Motor neuron (in vitro differentiated cells): ENCODE results near the gene ZNF486. TPM values are rescaled to one million over a fixed set of nuclear protein-coding genes. Genes with fewer than 3 reads are reported as not detected.
"Not testable (repeated sequence)": the region's sequence is repeated elsewhere in the genome, so short reads cannot be mapped to it uniquely, and the experiment has no call there.

Experiments
- ATAC-seq, 8 experiments: fragments of 200-7000 bp; cut with Tn5 transposase; replicated peaks in 6 of 8; 2 replicates each; pipeline ENCODE4 v1.8.0; 2021; ENCODE audit warnings: mild to moderate bottlenecking in 8 of 8, moderate library complexity in 8 of 8
- H3K27ac ChIP-seq, 2 donors: fragments of 250-450 bp; sonication (Bioruptor Pico); 2 replicates each; pipeline ENCODE4 v1.9.0; 2021; ENCODE audit warnings: antibody characterized with exemption in 2 of 2, mild to moderate bottlenecking in 2 of 2, moderate library complexity in 1 of 2
- H3K4me1 ChIP-seq, 2 donors: fragments of 250-450 bp; sonication (Bioruptor Pico); replicated peaks in 1 of 2; 2 replicates each; pipeline ENCODE4 v1.6.1; 2021; ENCODE audit warnings: antibody characterized with exemption in 2 of 2, mild to moderate bottlenecking in 2 of 2, moderate library complexity in 1 of 2
- H3K4me3 ChIP-seq, 5 donors: fragments of 250-450 bp; sonication (Bioruptor Pico); 2 replicates each; pipeline ENCODE4 v1.9.0; 2021; ENCODE audit warnings: antibody characterized with exemption in 5 of 5, mild to moderate bottlenecking in 5 of 5, moderate library complexity in 4 of 5
- WGBS, 10 experiments: fragments of 450-650 bp; shearing (Covaris generic); methylation state at CpG; one replicate each; pipeline ENCODE4 v1.0.0; 2022; 5-methylcytosine and 5-hydroxymethylcytosine counted together
- in situ Hi-C, 9 experiments: fragments of 400-800 bp; cut with MboI; loops; one replicate each; pipeline ENCODE4 v1.15.0; 2021; ENCODE audit warnings: low sequenced_read_pairs in 9 of 9, low pct_unique_long_range_greater_than_20kb in 2 of 9; ENCODE audit not compliant: unreplicated experiment in 9 of 9
- total RNA-seq, 8 experiments: library from RNA; unstranded; fragments of 300-600 nt; gene quantifications; 2 replicates each; pipeline versions ENCODE4 v1.2.3 to v1.2.4, GENCODE V29; 2022

ZNF486 gene
- total RNA-seq, 8 experiments from 2014 or later: 0.17 to 7.7 (median 3.0) TPM

DNA sequence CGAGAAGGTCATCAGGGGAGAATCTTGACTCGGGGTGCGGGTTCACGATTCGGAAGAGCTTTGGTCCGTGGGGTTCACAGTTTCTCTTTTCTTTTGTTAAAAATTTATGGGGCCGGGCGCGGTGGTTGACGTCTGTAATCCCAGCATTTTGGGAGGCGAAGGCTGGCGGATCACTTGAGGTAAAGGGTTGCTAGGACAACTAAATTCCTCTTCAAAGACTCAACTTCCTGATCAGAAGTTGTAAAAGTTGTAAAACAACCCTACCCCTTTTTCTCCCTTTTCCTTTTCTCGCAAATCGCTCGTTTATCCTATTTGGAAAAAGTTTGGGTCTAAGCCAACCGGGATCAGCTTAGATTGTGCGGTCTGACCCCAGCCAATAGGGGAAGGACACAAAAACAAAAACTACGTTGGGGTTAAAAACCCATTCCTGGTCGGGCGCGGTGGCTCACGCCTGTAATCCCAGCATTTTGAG, 673 bp downstream of the ZNF486 start:
- in situ Hi-C loops: no loop called here
- Histone ChIP-seq H3K4me1 (peaks cover 0 to 5% of the 10 kb centered on the region in 2 donors), H3K4me3 (peak overlapping the region; percentile 42 to 92 (median 66)), H3K27ac (peak overlapping the region in 1 of 2 donors; percentile 79)
- peak in 1 of 8 experiments; percentile 10 for ATAC-seq
- 5 to 17% (median 10%) methylated on average over 2 to 18 of the region's 22 CpGs; no CpG with 5 or more reads in 1 of the 10 experiments for WGBS, 10 experiments

DNA sequence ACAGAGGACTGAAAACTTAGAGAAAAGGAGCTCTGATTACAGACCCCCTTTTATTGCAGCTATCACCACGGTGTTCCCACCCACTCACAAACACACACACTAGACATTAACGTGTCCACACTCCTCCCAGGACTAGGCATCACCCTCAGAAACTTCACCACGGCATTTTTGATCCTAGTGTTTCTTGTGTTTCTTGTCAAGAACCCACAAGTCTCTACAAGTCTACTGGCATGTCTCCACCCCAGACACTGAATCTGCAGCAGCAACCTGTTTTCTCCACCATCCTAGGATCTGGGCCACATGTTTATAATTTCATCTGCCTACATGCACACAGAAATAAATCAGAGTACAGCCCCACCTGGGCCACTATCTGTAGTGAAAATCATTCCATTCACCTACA, 4.3 kb downstream of the ZNF486 start:
- in situ Hi-C loops: no loop called here
- H3K4me3 ChIP-seq: no peak overlapping the region
- H3K27ac ChIP-seq: no peak overlapping the region
- WGBS, 10 experiments: 0 to 100% (median 90%) methylated on average over 1 to 3 of the region's 3 CpGs; no CpG with 5 or more reads in 3 of the 10 experiments
- ATAC-seq: no peak
- H3K4me1 ChIP-seq: peaks cover 0 to 5% of the 10 kb centered on the region in 2 donors

DNA sequence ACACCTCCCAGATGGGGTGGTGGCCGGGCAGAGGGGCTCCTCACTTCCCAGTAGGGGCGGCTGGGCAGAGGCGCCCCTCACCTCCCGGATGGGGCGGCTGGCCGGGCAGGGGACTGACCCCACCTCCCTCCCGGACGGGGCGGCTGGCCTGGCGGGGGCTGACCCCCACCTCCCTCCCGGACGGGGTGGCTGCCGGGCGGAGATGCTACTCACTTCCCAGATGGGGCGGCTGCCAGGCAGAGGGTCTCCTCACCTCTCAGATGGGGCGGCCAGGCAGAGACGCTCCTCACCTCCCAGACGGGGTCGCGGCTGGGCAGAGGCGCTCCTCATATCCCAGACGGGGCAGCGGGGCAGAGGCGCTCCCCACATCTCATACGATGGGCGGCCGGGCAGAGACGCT, 8.8 kb downstream of the ZNF486 start:
- in situ Hi-C loops, H3K27ac ChIP-seq, ATAC-seq, H3K4me1 ChIP-seq, H3K4me3 ChIP-seq: not testable (repeated sequence)
- WGBS, 10 experiments: no CpG with 5 or more reads among the region's 28 CpGs

DNA sequence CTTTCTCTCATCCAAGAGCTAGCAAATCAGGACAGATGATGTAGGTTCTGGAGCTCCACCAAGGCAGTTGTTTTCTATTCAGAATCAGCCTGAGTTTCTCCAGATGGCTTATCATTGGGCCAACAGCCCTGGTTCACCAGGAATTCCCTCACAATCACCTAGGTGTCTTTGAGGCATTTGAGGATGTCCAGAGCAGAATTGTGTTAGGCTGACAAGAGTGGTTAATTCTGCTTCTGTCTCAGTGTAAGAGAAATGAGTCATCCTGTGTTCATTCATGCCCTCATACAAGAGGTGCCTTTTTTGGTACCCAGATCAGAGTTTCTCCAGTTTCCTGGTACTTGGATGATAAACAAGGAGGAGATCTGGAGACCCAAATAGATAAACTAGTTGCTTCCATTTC, 12.9 kb downstream of the ZNF486 start:
- H3K27ac ChIP-seq, ATAC-seq, in situ Hi-C loops, H3K4me1 ChIP-seq, H3K4me3 ChIP-seq: not testable (repeated sequence)

DNA sequence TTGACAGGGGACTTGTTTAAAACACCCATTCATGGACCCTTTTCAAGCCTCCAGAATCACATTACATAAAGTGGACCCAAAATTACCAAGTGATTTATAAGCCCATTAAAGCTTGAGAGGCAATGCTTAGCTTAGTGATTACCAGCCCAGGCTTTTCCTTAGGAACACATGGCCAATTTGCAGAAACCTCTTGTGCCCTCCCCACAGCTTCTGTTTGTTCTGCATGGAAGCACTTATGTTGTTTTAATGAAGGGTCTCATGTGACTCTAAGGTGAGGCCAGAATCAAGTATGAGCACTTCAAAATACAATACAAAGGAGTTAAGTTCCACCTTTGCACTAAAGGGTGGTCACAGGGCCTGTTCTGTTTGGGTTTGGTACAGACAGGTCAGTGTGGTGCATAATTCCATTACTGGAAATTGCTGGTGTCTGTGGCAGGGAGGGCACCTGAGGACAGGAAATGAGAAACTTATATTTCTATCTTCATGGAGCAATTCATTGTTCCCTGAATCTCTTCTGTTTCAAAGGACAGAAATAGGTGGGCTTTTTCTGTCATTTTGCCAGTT, 15.3 kb downstream of the ZNF486 start:
- no peak overlapping the region for H3K27ac ChIP-seq
- in situ Hi-C loops: no loop called here

DNA sequence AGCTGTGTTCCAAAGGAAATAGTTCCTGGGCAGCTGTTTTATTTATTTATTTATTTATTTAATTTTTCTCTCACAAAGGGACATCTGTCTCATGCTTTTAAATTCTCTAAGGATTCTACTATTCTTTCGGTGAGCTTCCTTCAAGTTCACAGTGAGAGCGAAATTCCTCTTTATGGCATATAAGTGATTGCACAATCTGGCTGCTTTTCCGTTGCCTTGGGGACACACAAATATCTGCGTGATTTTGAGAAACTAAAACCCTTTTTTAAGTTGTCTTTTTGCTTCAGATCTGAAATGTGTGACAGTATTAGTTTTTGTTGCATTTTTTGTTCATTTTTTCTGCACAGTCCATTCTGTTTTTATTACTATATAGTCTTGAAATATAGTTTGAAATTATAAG, 19.2 kb downstream of the ZNF486 start:
- H3K4me1 ChIP-seq: no peaks in the 10 kb centered on the region
- in situ Hi-C loops: no loop called here
- ATAC-seq: no peak
- H3K27ac ChIP-seq: no peak overlapping the region
- no peak overlapping the region for H3K4me3 ChIP-seq
- WGBS, 10 experiments: 26 to 100% (median 86%) methylated on average over 1 to 4 of the region's 4 CpGs

More for the DNA sequence above, 15.3 kb downstream of the ZNF486 start:
- no peak overlapping the region for H3K4me3 ChIP-seq
- H3K4me1 ChIP-seq: no peaks in the 10 kb centered on the region
- no peak for ATAC-seq

DNA sequence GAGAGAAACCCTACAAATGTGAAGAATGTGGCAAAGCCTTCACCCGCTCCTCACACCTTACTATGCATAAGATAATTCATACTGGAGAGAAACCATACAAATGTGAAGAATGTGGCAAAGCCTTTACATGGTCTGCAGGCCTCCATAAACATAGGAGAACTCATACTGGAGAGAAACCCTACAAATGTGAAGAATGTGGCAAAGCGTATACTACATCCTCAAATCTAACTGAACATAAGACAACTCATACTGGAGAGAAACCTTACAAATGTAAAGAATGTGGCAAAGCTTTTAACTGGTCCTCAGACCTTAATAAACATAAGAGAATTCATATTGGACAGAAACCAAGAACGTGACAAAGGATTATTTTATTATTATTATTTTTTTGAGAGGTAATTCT, 30.7 kb downstream of the ZNF486 start:
- H3K4me3 ChIP-seq: no peak overlapping the region
- no peaks in the 10 kb centered on the region for H3K4me1 ChIP-seq
- no peak overlapping the region for H3K27ac ChIP-seq
- ATAC-seq: no peak
- WGBS, 10 experiments: 67 to 100% (median 100%) methylated on average over 1 to 3 of the region's 3 CpGs
- in situ Hi-C loops: no loop called here

- ATAC-seq: no peak
- 8 to 80% (median 72%) methylated on average over 1 to 2 of the region's 2 CpGs; no CpG with 5 or more reads in 5 of the 10 experiments for WGBS, 10 experiments
- in situ Hi-C loops: no loop called here
Observed at GRCh38 chr19:20209051-20209450, 42.0 kb downstream of the ZNF486 start.

GRCh38 chr19:20214366-20214765, 47.4 kb downstream of the ZNF486 start:
- ATAC-seq, H3K27ac ChIP-seq, H3K4me1 ChIP-seq, H3K4me3 ChIP-seq, in situ Hi-C loops: not testable (repeated sequence)
- no CpG with 5 or more reads among the region's 26 CpGs for WGBS, 10 experiments

More at GRCh38 chr19:20209051-20209450, 42.0 kb downstream of the ZNF486 start:
- no peak overlapping the region for H3K27ac ChIP-seq
- no peaks in the 10 kb centered on the region for H3K4me1 ChIP-seq
- H3K4me3 ChIP-seq: no peak overlapping the region

DNA sequence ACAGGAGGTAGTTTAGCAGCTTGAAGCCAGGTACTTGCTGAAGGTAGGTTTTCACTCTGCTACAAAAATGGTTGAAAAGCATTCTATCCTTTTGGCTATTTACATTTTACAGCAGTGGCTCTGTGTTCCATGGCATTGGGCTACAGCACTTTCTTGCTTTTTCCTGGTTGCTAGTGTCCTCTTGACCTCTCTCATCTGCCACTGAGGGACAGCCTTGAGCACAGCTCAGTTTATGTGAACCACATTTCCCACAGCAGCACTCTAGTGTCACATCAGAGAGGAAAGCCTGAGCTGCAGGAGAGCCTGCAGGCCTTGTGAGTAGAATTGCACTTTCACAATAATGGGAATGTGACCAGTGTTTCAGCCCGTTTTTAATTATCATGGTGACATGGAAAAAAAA, 54.6 kb downstream of the ZNF486 start:
- H3K4me1 ChIP-seq, ATAC-seq, in situ Hi-C loops, H3K27ac ChIP-seq, H3K4me3 ChIP-seq: not testable (repeated sequence)
- WGBS, 10 experiments: 0 to 80% (median 14%) methylated on average over 1 of the region's 1 CpG; no CpG with 5 or more reads in 3 of the 10 experiments

DNA sequence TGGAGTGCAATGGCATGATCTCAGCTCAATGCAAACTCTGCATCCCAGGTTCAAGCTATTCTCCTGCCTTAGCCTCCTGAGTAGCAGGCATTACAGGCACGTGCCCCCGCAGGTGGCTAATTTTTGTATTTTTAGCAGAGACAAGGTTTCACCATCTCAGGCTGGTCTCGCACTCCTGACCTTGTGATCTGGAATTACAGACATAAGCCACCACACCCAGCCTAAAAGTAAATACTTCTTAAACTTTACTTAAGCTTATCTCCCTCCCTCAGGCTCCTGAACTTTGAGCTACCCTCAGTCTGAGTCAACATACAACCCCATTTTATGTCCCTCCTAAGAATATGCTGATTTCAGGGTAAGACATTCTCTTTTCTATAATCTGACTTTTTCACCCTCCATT, 66.1 kb downstream of the ZNF486 start:
- peak in 1 of 8 experiments; percentile 31 for ATAC-seq
- in situ Hi-C loops: no loop called here
- Histone ChIP-seq H3K27ac (no peak overlapping the region), H3K4me3 (no peak overlapping the region), H3K4me1 (no peaks in the 10 kb centered on the region)
- WGBS, 10 experiments: 70 to 100% (median 92%) methylated on average over 1 to 3 of the region's 3 CpGs; no CpG with 5 or more reads in 4 of the 10 experiments

- ATAC-seq: no peak
- WGBS, 10 experiments: 74 to 100% (median 91%) methylated on average over 1 to 8 of the region's 8 CpGs
- in situ Hi-C loops: no loop called here
- Histone ChIP-seq H3K4me3 (no peak overlapping the region), H3K4me1 (no peaks in the 10 kb centered on the region), H3K27ac (no peak overlapping the region)
Observed at GRCh38 chr19:20235156-20235555, 68.1 kb downstream of the ZNF486 start.

GRCh38 chr19:20237773-20238623, 71.0 kb downstream of the ZNF486 start:
- in situ Hi-C loops: no loop called here

More at GRCh38 chr19:20237773-20238623, 71.0 kb downstream of the ZNF486 start:
- Histone ChIP-seq H3K4me3 (peak overlapping the region; percentile 42 to 78 (median 59)), H3K4me1 (no peaks in the 10 kb centered on the region), H3K27ac (peak overlapping the region; percentile 1 to 27)
- 0 to 62% (median 13%) methylated on average over 1 to 19 of the region's 36 CpGs; no CpG with 5 or more reads in 2 of the 10 experiments for WGBS, 10 experiments
- ATAC-seq: peak; percentile 67 to 99 (median 98)
